Activated CD8-positive, alpha-beta memory T cell treated with anti-CD3 and anti-CD28 coated beads for 48 hours (primary cell): Measurements from ENCODE around the gene PITPNM3.
A peak's percentile ranks its signal among the peaks of the same experiment; 100 is the strongest.

Experiments used
- DNase-seq, 3 experiments: peaks; one replicate each; pipeline ENCODE4 v3.0.0-alpha.2; 2020; ENCODE audit warnings: low read depth in 2 of 3, low spot score in 2 of 3

The PITPNM3 gene

DNA sequence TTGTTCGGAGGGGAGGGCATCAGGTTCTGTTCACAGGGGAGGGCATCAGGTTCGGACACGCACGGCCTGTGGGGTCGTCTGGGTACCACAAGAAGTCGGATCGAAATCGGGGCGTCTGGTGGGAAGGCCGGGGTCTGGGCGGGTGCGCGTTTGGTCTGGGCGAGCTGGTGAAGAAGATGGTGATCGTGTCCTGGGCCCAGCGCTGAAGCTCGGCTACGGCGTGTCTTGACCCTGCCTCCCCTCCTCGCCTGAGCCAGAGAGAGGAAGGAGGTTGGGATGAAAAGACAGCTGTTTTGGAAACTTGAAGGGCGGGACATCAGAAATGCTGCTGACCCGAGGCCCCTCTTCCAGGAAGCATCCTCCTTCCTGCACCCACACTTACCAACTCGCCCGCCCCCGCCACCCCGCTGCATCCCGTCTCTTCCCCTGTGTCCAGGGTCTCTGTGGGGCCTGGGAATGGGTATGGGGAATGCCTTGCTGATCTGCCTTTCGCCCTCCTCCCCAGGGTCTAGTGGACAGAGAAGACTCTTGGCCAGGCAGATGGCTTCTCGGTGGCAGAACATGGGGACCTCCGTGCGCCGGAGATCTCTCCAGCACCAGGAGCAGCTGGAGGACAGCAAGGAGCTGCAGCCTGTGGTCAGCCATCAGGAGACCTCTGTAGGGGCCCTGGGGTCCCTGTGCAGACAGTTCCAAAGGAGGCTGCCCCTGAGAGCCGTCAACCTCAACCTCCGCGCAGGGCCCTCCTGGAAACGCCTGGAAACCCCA, 111.6 kb downstream of the PITPNM3 start:
- no peak for DNase-seq

DNA sequence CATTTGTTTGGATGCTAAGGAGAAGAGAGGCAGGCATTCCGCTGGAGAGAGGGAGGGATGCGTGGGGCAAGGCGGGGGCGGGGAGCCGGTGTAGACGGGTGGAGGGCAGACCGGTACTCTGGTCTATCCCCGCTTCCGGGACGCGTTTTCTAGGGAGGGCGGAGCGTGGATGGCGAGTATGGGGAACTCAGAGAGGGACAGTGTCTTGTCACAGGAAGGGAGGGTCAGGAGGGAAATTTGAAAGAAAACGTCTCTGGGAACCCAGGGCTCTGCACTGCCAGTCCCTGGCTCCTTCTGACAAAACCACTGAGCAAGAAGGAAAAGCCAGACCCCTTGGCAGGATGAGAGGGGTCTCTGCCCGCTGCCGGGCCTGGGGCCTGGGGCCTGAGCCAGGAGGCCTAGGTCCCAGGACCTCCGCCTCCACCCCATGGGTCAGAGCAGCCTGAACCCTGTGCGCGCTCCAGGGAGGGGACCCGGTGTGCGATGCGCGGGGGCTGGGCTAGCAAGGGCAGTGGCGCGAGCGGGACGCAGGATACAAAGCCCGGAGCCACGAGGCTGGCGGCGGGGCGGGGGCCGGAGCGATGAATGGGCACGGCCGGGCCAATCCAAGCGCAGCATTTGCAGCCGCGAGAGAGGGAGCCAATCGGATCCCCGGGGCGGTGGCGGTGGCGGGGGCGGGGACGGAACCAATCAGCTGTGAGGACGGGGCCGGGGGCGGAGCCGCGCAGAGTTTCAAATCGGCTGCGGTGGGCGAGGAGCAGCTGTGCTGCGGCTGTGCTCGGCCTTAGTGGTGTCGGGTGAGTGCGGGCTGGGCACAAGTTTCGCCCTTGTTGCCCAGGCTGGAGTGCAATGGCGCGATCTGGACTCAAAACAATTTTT, 112.4 kb downstream of the PITPNM3 start, which contains the start of gene PIMREG:
PIMREG (plus strand) TSS at position 764 of the 879 bp plus-strand sequence. CDS start 656 bp downstream, outside the sequence.
- DNase-seq, result peak; percentile 79 to 89 (median 86)

DNA sequence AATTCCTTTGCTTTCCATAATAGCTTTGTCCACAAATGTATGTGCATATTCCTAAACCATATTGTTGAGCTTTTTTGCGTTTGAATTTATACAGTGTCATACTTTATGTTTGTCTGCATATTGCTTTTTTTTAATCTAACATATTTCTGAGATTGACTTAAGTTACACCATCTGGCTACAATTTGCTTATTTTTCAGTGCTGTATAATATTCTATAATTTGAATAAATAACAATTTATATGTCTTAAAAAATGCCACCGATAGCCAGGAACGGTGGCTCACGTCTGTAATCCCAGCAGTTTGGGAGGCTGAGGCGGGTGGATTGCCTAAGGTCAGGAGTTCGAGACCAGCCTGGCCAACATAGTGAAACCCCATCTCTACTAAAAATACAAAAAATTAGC, 113.6 kb downstream of the PITPNM3 start:
- no peak for DNase-seq

DNA sequence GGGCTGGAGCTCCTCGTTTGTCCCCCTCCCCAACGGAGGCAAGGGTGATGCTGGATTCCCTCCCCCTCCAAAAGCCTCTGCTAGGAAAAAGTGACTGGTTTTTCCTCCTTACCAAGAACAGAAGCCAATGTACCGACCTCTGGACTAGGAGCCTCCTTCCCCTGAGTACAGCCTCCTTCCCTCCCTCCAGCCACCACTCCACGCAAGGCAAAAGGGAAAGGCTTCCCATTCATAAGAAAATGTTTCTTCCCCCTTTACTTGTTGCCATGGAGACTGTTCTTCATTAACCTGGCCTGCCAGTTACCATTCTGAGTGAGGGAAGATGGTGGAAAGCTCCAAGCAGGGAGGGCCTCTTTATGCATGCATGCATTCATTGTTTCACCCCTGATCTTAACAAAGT, 116.4 kb downstream of the PITPNM3 start:
- DNase-seq, result no peak

DNA sequence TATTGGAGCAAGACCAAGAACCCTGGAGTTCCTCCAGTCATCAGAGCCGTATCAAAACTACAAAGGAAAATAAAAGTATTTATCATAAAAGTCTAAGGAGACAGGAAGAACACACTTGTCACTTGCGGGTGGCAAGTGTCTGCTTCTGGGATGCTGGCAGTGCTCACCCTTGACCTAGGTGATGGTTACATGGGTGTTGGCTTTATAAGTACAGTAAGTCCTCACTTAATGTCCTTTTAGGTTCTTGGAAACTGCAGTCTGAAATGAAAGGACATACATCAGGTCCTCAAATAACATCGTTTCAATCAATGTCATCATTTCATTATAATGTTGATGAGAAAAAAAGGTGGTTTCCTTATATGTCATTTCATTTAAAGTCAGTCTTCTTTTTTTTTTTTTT, 118.4 kb downstream of the PITPNM3 start:
- no peak for DNase-seq

DNA sequence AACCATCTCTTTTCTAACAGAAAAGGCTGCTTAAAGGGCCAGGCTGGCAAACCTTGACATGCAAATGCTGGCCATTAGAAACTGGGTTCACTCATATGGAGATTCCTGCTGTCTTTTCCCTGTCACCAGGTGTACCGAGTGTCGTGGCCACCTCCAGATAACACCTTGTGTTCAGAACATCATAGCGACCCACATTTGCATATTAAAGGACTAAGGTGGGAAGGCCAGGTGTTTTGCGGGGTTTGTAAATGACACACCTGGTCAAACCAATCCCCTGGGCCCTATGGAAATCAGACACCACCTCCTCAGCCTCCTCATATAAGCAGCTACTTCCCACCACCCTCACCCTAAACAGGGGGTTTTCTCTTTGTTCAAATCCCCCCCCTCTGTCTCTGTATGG, 118.9 kb downstream of the PITPNM3 start:
- DNase-seq, result no peak

DNA sequence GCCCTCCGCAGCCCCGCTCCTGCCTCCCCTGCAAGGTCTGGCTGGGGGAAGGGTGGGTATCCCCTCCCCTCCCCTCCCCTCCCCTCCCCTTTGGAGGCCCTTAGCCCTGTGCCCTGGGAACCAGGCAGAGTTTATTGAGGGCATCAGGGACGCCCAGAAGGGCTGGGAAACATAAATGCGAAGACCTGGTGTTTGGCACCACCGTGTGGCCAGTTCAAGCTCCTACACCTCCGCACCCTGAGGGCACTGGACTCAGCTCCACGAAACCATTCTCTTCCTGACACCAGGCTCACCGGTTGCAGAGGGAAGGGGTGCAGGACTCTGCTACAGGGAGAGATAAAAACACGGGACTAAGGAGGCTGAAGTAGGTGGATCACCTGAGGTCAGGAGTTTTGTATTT, 120.4 kb downstream of the PITPNM3 start:
- no peak for DNase-seq

DNA sequence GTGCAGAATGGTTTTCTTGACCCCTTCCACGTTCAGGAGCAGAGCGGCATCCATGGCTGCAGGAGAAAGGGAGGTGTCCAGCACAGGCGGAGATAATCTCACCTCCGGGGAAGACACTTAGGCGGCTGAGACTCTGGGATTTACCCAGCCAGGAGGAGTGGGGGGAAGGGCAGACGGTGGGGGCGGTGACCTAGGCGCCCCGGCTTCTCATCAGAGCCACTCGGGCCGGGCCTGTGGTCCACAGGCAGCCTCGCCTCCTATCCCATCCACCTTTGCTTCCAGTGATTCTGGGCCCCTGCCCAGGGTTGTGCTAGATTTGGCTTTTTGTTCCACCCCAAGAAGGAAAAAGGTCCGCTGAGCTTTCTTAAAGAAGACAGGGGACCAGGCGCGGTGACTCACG, 121.3 kb downstream of the PITPNM3 start, which contains the start of gene AIPL1:
AIPL1 (minus strand) TSS at position 71 of the 400 bp plus-strand sequence; CDS start at position 54, 17 bp downstream.
- no peak for DNase-seq

DNA sequence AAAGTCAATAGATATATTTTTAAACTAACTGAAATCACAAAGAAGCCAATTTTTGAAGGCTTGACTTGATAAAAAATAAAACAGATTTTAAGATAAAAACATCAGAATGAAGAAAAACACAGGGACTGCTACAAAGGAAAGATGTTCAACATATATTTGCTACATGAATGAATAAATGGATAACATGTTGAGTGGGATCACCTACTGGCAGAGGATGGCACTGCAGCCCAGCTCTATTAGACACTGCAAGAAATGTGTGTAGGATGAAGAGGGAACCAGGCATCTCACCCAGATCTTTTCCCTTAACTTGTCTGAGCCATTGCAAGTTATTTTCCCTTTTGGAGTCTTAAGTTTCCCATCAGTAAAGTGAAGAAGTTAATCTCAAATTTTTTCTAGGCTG, 125.6 kb downstream of the PITPNM3 start:
- DNase-seq, result no peak

DNA sequence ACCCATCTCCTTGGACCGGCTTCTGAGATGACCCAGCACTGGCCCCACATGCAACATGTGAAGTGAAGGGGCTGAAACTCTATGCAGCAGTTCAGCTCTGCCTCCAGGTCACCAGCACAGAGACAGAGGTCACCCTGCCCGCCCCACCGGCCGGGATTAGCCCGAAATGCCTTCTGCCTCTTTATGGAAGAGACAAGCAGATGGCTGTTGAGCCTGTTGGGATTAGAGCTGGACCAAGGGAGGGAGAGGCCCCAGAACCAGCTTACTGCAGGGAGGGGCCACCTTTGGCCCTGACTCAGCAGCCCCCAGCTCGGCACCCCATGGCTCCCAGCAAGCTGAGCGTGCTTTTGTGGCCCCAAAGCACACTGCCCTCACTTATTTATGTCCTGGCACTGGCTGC, 127.1 kb downstream of the PITPNM3 start:
- no peak for DNase-seq

DNA sequence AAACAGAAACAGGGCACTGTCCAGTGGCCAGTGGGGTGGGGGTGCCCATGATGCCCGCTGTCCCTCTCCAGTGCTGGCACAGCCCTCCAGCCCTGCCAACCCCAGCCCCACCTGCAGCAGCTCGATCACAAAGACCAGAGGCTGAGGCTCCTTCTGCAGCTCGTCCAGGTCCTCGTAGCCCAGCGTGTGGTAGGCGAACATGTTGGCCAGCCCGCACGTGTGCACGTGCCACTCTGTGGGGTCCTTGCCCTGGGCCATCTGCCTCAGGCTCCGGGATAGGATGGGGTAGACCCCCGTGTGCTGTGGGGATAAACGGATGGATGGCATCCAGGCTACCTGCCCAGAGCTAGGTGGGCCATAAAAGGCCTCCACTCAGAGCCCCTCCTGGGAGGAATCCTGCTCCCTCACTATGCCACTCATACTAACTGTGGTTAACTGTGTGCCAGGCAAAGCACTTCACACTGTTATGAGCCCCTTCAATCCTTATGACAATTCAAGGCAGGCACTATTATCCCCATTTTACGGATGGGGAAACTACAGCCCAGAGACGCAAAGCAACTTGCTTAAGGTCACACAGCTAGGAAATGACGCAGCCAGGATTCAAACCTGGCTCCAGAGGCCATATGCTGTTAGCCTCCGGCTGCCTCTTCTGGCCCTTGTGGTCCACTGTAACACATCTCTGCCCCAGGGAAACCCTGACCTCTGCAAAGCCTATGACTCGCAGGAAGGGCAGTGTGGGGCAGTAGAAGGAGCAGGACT, 128.0 kb downstream of the PITPNM3 start:
- no peak for DNase-seq

DNA sequence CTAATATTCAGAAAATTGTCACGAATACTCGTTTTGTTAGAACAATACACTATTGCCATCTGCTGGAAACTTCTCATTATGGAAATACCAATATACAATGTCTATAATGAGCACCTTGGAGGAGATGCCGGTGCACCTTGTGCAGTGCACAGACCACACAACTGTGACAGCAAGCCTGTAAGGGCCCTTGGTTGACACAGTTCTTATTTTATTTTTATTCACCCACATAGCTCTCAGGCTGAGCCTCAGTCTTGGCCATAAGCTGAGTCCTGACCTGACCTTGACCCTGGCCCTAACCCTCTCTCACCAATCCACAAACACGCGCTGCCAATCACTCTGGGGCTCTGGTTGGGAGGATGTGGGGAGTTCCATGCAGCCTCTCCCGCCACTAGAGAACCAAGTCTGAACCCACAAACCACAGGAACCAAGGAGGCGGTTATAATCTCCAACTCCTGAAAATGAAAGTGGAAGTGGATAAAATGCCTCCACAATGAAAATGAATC, 129.0 kb downstream of the PITPNM3 start:
- DNase-seq, result peak; percentile 27 to 31 (median 27)

DNA sequence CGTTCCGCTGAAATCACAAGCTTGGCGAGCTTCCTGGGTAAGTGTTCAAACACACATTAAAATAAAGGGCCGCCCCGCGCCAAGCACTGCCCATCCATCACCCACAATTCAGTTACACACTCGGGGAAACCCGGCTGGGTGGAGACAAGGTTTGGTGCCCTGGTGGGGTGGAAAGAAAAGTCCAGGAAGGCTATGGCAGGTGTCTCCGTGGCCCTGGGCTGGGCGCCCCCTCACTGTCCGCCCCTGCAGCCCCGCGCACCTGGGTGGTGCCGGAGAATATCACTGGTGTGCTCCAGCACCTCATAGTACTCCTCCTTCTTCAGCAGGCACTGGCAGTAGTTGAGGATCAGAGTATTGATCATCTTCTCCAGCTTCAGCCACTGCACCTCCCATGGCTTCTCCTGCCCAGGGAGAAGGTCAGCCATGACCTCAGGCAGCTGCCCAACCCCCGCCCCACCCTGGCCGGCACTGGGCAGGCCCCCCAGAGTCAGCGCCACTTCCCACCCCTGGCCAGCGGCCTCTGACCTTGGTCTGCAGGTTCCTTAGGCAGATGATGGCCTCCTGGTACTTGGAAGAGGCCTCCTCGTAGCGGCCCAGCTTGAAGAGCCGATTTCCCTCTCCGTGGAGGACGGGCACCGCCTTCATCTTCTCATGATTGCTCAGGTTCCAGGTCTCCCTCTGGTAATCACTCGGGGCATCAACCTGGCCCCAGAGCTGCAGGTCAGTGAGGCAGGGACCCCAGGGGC, 129.8 kb downstream of the PITPNM3 start:
- DNase-seq, result no peak

DNA sequence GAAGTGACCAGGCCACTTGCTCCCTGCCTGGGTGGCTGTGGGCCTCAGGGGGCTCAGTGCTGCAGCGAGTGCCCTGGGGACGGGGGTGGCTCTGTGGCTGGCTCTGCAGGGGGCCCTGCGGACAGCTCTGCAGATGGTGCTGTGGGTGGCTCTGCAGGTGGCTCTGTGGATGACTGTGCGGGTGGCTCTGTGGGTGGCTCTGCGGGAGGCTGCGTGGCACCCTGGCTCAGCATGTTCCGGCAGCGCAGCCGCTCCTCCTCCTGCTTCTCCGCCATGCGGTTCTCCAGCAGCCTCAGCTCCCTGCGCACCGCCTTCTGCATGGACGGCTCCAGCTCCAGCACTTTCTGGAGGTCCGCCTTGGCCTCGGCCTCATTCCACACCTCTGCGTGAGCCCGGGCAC, 130.9 kb downstream of the PITPNM3 start:
- DNase-seq, result no peak

DNA sequence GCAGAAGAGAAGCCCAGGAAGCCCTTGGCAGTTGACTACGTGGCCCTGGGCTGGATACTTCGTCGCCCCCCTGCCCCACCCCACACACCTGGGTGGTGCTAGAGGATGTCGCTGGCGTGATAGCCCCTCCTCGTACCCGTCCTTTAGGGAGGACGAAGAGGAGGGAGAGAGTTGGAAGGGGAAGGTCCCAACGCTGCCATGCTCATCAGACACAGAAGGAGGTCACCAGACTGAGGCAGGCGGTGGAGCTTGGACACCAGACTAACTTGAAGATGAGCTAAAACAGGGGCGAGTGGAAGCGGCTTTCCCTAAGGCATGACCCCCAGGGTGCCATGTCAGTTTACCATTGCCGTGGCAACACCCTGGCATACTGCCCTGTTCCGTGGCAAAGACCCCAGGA, 132.4 kb downstream of the PITPNM3 start:
- no peak for DNase-seq

DNA sequence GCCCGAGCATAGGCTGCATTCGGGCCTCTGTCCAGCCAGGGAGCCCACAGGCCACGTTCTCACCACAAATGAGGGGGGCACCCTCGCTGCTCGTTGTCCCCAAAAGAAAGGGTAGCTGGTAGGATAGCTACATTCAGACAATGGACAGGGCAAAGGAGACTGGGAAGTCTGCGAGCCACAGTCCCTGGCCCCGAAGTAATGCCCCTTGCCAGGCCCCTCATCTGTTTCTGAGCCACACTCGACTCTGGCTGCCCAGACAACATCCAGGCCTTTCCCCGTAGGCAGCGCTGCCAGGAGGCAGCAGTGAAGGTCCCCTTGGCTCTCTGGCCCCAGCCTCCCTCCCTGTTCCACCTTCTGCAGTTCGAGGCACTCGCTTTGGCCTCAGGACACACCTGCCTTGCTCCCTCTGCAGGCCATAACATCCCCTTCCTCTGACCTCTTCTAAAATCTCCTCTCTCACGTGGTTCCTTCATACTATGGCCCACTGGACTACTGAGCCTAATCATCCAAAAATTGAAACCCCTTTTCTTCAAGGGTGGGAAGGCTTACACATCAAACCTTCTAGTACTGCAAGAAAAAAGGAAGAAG, 133.6 kb downstream of the PITPNM3 start:
- no peak for DNase-seq

DNA sequence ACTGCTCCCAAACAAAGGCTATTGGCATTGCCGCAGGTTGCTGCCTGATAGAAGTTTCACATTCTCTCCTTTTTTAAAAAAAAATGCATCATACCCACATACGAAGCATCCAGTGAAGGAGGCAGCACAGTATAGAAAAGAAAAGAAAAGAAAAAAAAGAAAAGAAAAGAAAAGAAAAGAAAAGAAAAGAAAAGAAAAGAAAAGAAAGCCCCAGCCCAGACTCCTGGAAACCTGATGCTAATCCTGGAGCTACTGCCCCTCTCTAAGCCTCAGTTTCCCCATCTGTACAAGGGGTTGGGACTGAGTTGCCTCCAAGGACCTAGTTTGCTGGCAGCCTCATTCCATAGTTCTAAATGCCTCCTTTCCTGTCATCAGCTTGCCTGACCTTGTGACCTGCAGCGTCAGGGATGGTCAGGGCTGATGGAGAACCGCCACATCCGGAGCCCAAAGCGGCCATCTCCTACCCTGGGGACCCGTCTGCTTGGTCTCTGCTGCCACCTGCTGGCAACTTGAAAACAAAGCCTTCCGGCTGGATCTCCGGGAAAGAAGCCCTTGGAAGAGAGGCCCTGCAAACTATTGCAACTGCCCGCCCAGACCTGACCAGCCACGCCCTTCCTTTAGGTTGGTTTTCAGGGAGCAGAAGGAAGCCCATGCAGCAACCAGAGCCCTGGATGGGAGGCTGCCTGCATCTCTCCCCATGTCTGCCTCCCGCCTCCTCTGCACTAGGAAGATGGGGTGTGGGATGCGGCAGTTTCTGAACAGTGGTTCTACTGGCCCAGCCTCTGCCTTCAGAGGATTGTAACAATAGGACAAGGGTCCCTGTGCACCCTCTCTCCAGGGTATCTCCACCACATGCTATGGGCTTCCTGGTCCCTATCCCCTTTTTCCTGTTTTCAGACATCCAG, 134.4 kb downstream of the PITPNM3 start:
- DNase-seq, result peak; percentile 38 to 74 (median 58)

DNA sequence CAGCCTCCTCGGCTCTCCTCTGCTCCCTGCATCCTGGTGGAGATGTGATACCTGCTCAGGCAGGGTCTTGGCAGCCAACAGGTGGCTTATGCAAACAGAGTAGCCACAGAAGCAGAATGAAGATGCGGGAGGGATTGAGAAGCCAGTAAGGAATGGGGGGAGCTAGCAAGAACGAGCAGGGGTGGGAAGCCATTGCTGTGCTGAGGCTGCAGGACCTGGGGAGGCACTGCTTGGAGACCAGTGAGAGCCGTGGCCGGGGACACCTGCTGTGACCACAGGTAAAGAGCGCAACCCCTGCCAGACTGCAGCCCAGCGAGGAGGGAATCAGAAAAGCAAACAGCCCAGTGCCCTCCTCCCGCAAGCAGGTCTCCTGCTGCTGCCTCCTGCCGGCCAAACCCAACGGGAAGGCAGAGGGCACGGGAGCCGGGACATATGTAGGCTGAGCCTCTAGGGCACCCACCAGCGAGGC, 136.1 kb downstream of the PITPNM3 start:
- no peak for DNase-seq

DNA sequence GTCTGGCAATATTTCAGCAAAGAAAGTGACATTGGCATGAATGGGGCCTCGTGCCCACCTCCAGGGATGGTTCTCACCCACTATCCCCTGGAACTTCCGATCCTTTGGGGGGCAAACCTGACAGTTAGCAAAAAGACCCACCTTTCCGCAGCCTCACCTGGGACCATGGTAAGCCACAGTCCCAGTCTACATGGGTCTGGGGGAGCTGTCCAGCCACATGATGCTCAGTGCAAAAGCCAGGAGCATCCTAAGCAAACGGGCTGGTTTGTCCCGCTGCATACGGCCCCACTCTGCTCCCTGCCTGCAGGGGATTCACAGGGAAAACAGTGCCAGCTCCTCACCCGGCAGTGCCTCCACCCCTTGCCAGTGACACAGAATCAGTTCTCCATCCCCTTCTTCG, 140.7 kb downstream of the PITPNM3 start:
- no peak for DNase-seq
